Stomach (tissue), 9 donors: Measurements from ENCODE around the gene CRTAC1. TPM values are rescaled to one million over a fixed set of nuclear protein-coding genes. Genes with fewer than 3 reads are reported as not detected.

ENCODE experiments used
- DNase-seq, 2 donors: peaks; one replicate each; pipeline versions ENCODE4 v3.0.0 to v3.0.0-alpha.2; 2013 to 2019
- H3K27ac ChIP-seq, 5 donors: fragments of 200-600 bp in 4 of 5; sonication (generic) in 4 of 5; one replicate each; pipeline ENCODE4 v1.5.1; 2013 to 2019; ENCODE audit warnings: mild to moderate bottlenecking in 1 of 5, moderate library complexity in 1 of 5
- H3K27me3 ChIP-seq, 3 donors: fragments of 200-600 bp; sonication (generic); one replicate each; pipeline ENCODE4 v1.5.1; 2017 to 2019; ENCODE audit warnings: mixed run types in 1 of 3
- H3K36me3 ChIP-seq, 4 donors: fragments of 200-600 bp; sonication (generic); 1 replicate in 3 of 4; 2 replicates in 1 of 4; pipeline ENCODE4 v1.5.1; 2016 to 2019
- H3K4me1 ChIP-seq, 4 donors: fragments of 200-600 bp; sonication (generic); one replicate each; pipeline ENCODE4 v1.5.1; 2016 to 2019
- H3K4me3 ChIP-seq, 4 donors: fragments of 200-600 bp; sonication (generic) in 3 of 4; one replicate each; pipeline ENCODE4 v1.5.1; 2016 to 2019; ENCODE audit warnings: mild to moderate bottlenecking in 1 of 4
- H3K9me3 ChIP-seq, 4 donors: fragments of 200-600 bp; sonication (generic); one replicate each; pipeline ENCODE4 v1.5.1; 2016 to 2019
- EP300 ChIP-seq: sonication (generic); formaldehyde crosslinking; IDR thresholded peaks from one replicate; pipeline ENCODE4 v1.6.1; 2017; ENCODE audit warnings: antibody characterized with exemption
- POLR2A ChIP-seq, 4 donors: fragments of 450-650 bp; IDR thresholded peaks; one replicate each; pipeline ENCODE4 v1.6.1; 2016; ENCODE audit warnings: antibody characterized with exemption in 4 of 4, control low read depth in 2 of 4, mild to moderate bottlenecking in 1 of 4, moderate library complexity in 1 of 4
- POLR2AphosphoS5 ChIP-seq, 3 donors: sonication (generic); formaldehyde crosslinking; IDR thresholded peaks; one replicate each; pipeline ENCODE4 v1.6.1; 2016; ENCODE audit warnings: antibody characterized with exemption in 3 of 3
- WGBS, 5 donors: extraction: QIAGEN DNeasy Blood & Tissue Kit in 3 of 5; methylation state at CpG; one replicate each; pipeline versions ENCODE4 v1.1.5 to v1.1.7; 2013 to 2018; 5-methylcytosine and 5-hydroxymethylcytosine counted together
- intact Hi-C: fragments of 100-400 bp; cut with DNase I; formaldehyde crosslinking; loops from one replicate; pipeline ENCODE4 v1.15.1; 2023; ENCODE audit warnings: low total_unique reads
- polyA plus RNA-seq, 3 donors: library from polyadenylated mRNA; stranded (reverse); fragments of 200-250 nt; gene quantifications; one replicate each; pipeline ENCODE4 v1.2.3, GENCODE V29; 2013
- total RNA-seq, 5 donors: library from RNA; depleted of rRNA; stranded (reverse); fragments of >200 nt; gene quantifications; one replicate each; pipeline versions ENCODE4 v1.1.0 to v1.2.3, GENCODE V29; 2014 to 2016
- TF ChIP-seq, protein P1 (sequence below), 7 experiments: fragments of 450-650 bp in 4 of 7; fragments of 200-600 bp in 3 of 7; sonication (generic) in 3 of 7; IDR thresholded peaks; one replicate each; pipeline ENCODE4 v1.5.1; 2016 to 2019; ENCODE audit warnings: antibody characterized with exemption in 7 of 7, control low read depth in 2 of 7, mild to moderate bottlenecking in 1 of 7
- donor health status: healthy with polysubstance abuse.
- donor health status: Bipolar disorder and iron deficiency.
- donor health status: healthy.

CRTAC1 gene
- total and polyA plus RNA-seq, 8 donors = 0.06 to 21.4 (median 0.77) TPM; not detected in 2

DNA sequence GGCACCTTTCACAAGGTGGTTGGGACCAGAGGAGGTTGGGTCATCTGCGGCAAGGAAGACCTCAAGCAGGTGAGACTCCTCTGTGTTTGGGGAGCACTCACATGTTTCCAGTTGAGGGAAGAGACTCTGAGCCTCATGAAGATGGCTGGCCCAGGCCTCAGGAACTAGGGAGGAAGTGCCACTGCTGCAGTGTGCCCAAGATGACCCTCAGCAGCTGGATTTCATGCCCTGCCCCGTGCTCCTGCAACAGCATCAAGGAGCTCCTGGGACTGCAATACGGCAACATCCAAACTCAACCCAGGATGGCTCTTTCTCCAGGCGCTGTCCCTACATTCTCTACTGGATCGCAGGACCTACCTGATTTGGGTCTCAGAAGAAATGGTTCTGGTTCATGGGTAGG is 106.9 kb downstream of the CRTAC1 start:
- DNase-seq = no peak
- 86 to 95% (median 90%) methylated on average over 2 to 5 of the region's 5 CpGs for WGBS, 5 donors
- Histone ChIP-seq H3K36me3 (no peaks in the 10 kb centered on the region), H3K4me1 (peaks cover 0 to 16% (median 8%) of the 10 kb centered on the region in 4 donors), H3K4me3 (no peak overlapping the region), H3K27me3 (peaks cover 0 to 76% (median 23%) of the 10 kb centered on the region in 3 donors), H3K27ac (no peak overlapping the region), H3K9me3 (no peaks in the 10 kb centered on the region)
- no peak for TF ChIP-seq EP300
- TF ChIP-seq, protein P1, sequence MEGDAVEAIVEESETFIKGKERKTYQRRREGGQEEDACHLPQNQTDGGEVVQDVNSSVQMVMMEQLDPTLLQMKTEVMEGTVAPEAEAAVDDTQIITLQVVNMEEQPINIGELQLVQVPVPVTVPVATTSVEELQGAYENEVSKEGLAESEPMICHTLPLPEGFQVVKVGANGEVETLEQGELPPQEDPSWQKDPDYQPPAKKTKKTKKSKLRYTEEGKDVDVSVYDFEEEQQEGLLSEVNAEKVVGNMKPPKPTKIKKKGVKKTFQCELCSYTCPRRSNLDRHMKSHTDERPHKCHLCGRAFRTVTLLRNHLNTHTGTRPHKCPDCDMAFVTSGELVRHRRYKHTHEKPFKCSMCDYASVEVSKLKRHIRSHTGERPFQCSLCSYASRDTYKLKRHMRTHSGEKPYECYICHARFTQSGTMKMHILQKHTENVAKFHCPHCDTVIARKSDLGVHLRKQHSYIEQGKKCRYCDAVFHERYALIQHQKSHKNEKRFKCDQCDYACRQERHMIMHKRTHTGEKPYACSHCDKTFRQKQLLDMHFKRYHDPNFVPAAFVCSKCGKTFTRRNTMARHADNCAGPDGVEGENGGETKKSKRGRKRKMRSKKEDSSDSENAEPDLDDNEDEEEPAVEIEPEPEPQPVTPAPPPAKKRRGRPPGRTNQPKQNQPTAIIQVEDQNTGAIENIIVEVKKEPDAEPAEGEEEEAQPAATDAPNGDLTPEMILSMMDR (IDR thresholded peaks at IDR 0.05) = no peak
- TF ChIP-seq POLR2A (IDR thresholded peaks at IDR 0.05) = no peak
- TF ChIP-seq POLR2AphosphoS5 (IDR thresholded peaks at IDR 0.05) = no peak
- intact Hi-C loops = no loop called here

DNA sequence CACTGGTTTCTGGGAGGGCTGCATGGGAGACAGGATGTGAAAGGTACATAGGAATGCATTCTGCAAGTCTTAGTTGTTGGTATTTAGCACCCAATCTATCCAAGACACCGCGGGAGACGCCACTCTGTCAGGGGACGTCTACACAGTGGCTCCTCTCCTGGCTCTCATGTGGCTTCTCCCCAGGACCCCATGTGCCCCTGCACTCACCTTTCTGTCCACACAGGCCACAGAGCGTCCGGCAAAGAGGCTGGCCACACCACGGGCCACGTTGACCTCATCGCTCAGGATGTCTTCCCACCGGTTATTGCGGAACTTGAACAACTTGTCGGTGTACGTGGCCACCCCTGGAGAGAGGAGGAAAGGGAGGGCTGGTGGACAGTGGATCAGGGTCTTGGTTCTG is 107.4 kb downstream of the CRTAC1 start:
- intact Hi-C loops = no loop called here
- Histone ChIP-seq H3K9me3 (no peaks in the 10 kb centered on the region), H3K4me3 (no peak overlapping the region), H3K27ac (no peak overlapping the region), H3K4me1 (peaks cover 0 to 16% (median 8%) of the 10 kb centered on the region in 4 donors), H3K36me3 (no peaks in the 10 kb centered on the region), H3K27me3 (peaks cover 0 to 72% (median 23%) of the 10 kb centered on the region in 3 donors)
- no peak for DNase-seq
- 92 to 97% (median 93%) methylated on average over 13 of the region's 13 CpGs for WGBS, 5 donors
- TF ChIP-seq, protein P1 (IDR thresholded peaks at IDR 0.05) = no peak
- TF ChIP-seq EP300 = no peak
- TF ChIP-seq POLR2A (IDR thresholded peaks at IDR 0.05) = no peak
- no peak for TF ChIP-seq POLR2AphosphoS5 (IDR thresholded peaks at IDR 0.05)

DNA sequence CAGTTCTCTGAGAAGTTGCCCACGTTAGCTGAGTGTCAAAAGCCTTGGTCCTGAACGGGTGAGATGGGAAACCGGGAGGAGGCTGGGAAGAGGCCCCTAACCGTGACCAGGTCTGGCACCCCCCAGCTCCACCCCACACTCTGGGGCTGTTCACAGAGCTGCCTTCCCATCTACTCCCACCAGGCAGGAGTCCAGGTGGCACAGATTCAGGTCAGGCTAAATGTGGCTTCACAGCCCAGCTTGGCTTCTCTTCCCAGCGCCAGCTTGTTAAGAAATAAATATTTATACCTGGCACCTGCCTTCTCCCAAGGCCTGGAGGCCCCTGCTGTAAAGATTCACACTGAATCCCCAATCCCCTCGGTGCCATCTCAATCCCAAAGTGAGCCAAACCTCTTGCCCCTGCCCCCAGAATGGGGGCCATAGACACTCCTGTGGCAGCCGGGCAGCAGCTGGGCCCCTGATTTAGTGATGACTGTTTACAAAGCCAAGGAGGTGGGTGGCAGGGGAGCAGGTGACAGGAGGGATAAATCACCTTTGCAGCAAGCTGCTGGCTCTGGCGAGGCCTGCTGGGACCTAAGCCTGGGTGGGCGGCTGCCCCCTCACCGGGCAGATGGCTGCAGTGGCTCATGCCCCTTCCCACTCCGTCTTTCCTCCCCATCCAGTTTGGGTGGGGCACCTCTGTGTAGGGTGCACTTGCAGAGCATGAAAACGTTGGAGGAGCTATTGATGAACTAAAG is 108.2 kb downstream of the CRTAC1 start:
- H3K27ac ChIP-seq = no peak overlapping the region
- peaks cover 0 to 70% (median 16%) of the 10 kb centered on the region in 3 donors for H3K27me3 ChIP-seq
- H3K4me3 ChIP-seq = no peak overlapping the region
- H3K36me3 ChIP-seq = no peaks in the 10 kb centered on the region
- no peak for TF ChIP-seq EP300
- TF ChIP-seq POLR2A (IDR thresholded peaks at IDR 0.05) = no peak
- TF ChIP-seq POLR2AphosphoS5 (IDR thresholded peaks at IDR 0.05) = no peak
- TF ChIP-seq, protein P1 (IDR thresholded peaks at IDR 0.05) = no peak
- DNase-seq = peak in 1 of 2 donors; percentile 45
- peaks cover 0 to 17% (median 9%) of the 10 kb centered on the region in 4 donors for H3K4me1 ChIP-seq
- WGBS, 5 donors = 33 to 47% (median 34%) methylated on average over 12 of the region's 12 CpGs
- intact Hi-C loops = no loop called here
- H3K9me3 ChIP-seq = no peaks in the 10 kb centered on the region

DNA sequence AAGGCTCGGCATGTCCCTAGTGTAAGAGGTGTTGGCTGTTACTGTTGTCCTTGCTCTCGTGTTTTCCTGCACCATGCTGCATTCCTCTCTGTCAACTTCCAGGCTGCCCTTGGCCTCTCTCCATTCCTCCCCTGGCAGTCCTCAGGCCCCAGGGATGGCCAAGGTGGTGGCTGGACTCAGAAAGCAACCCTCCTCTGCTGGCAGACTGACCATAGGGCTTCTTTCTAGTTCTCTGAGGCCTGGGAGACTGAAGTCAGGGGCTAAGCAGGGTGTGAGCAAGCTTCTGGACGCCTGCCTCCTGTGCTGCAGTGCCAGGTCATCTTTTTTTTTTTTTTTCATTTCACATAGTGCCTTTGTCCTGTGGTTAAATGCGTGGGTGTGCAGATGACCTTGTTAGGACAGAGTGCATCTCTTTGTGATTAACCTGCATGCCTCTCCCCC is 108.8 kb downstream of the CRTAC1 start:
- H3K27ac ChIP-seq = no peak overlapping the region
- H3K4me3 ChIP-seq = no peak overlapping the region
- peaks cover 0 to 67% (median 16%) of the 10 kb centered on the region in 3 donors for H3K27me3 ChIP-seq
- TF ChIP-seq, protein P1 (IDR thresholded peaks at IDR 0.05) = no peak
- TF ChIP-seq POLR2A (IDR thresholded peaks at IDR 0.05) = no peak
- no peak for TF ChIP-seq POLR2AphosphoS5 (IDR thresholded peaks at IDR 0.05)
- TF ChIP-seq EP300 = no peak
- DNase-seq = no peak
- peaks cover 0 to 22% (median 12%) of the 10 kb centered on the region in 4 donors for H3K4me1 ChIP-seq
- intact Hi-C loops = no loop called here
- no peaks in the 10 kb centered on the region for H3K36me3 ChIP-seq
- WGBS, 5 donors = 14 to 24% (median 15%) methylated on average over 4 of the region's 4 CpGs
- no peaks in the 10 kb centered on the region for H3K9me3 ChIP-seq
